ENCODE results near the gene ASIC2.

The ASIC2 gene

DNA sequence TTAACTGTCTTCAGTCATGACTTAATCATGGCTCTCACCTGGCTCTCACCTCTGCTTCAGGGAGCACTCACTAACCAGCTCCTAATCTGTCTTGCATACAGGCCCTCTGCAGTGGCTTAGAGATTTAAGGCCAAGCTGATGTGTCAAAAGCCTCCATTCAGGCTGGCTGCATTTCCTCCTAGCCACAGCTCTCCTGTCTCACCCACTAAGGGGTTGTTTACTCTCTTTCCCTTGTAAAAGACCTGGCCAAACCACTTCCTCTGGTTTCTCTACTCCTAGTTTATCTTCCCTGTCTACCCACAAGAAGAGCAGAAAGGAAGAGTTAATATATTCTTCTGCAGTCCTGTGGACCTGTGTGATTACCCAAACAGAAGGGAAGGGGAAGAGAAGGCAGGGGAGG lies 9.3 kb upstream of the ASIC2 start:
- DNase-seq (ENCODE audit: low spot score in 2 of 2) (no peak), ATAC-seq (replicated peaks; ENCODE audit: extremely low read depth, poor library complexity, severe bottlenecking) (no peak)
- Mint-ChIP-seq H3K27me3 (peaks cover 46% of the 10 kb centered on the region), H3K27ac (ENCODE audit: low read depth) (no peak overlapping the region), H3K9me3 (peaks cover 8% of the 10 kb centered on the region), H3K36me3 (ENCODE audit: insufficient read depth) (no peaks in the 10 kb centered on the region), H3K4me3 (no peak overlapping the region), H3K4me1 (peaks cover 18% of the 10 kb centered on the region)

- DNase-seq (ENCODE audit: low spot score in 2 of 2) (no peak), ATAC-seq (replicated peaks; ENCODE audit: extremely low read depth, poor library complexity, severe bottlenecking) (no peak)
- H3K4me1 Mint-ChIP-seq: peaks cover 18% of the 10 kb centered on the region
- H3K27ac Mint-ChIP-seq (ENCODE audit: low read depth): no peak overlapping the region
- peaks cover 8% of the 10 kb centered on the region for H3K9me3 Mint-ChIP-seq
- H3K36me3 Mint-ChIP-seq (ENCODE audit: insufficient read depth): no peaks in the 10 kb centered on the region
- H3K4me3 Mint-ChIP-seq: no peak overlapping the region
- peaks cover 36% of the 10 kb centered on the region for H3K27me3 Mint-ChIP-seq
These were observed 7.1 kb upstream of the ASIC2 start for GRCh38 chr17:33300241-33300640.

DNA sequence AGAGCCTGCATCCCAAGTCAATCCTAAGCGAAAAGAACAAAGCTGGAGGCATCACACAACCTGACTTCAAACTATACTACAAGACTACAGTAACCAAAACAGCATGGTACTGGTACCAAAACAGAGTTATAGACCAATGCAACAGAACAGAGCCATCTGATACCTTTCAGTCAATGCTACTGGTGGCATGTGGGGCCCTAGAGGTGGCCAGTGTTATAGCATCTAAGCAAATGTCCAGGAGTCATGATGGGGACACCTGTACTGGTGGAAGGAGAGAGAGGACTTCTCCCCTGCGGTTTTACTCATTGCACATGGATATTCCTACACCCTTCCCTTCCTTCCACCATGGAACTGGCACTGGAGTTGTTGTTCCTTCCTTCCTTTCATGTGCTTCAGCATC lies 6.0 kb upstream of the ASIC2 start:
- Mint-ChIP-seq H3K27me3 (peaks cover 47% of the 10 kb centered on the region), H3K27ac (ENCODE audit: low read depth) (no peak overlapping the region), H3K9me3 (peaks cover 8% of the 10 kb centered on the region), H3K4me1 (peaks cover 18% of the 10 kb centered on the region), H3K4me3 (no peak overlapping the region), H3K36me3 (ENCODE audit: insufficient read depth) (no peaks in the 10 kb centered on the region)
- no peak for DNase-seq (ENCODE audit: low spot score in 2 of 2)
- no peak for ATAC-seq (replicated peaks; ENCODE audit: extremely low read depth, poor library complexity, severe bottlenecking)

DNA sequence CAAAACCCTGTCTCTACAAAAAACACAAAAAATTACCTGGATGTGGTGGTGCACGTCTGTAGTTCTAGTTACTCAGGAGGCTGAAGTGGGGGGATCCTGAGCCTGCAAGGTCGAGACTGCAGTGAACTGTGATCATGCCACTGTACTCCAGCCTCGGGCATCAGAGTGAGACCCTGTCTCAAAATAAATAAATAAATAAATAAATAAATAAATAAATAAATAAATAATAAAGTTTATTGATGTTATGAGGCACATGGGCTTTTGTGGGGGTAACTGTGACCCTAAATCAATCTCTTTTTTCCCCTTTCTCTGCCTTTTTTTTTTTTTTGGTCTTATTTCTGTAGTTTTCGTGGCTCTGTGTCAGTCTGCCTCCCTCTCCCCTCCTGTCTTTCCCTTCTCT lies 4.5 kb upstream of the ASIC2 start:
- Mint-ChIP-seq H3K9me3 (peaks cover 8% of the 10 kb centered on the region), H3K27ac (ENCODE audit: low read depth) (no peak overlapping the region), H3K4me3 (no peak overlapping the region), H3K36me3 (ENCODE audit: insufficient read depth) (no peaks in the 10 kb centered on the region), H3K27me3 (peaks cover 44% of the 10 kb centered on the region), H3K4me1 (peaks cover 9% of the 10 kb centered on the region)
- ATAC-seq (replicated peaks; ENCODE audit: extremely low read depth, poor library complexity, severe bottlenecking): no peak
- DNase-seq (ENCODE audit: low spot score in 2 of 2): no peak

GRCh38 chr17:33294994-33295393 lies 1.9 kb upstream of the ASIC2 start:
- peaks cover 8% of the 10 kb centered on the region for H3K9me3 Mint-ChIP-seq
- H3K4me1 Mint-ChIP-seq: no peaks in the 10 kb centered on the region
- no peaks in the 10 kb centered on the region for H3K36me3 Mint-ChIP-seq (ENCODE audit: insufficient read depth)
- H3K27ac Mint-ChIP-seq (ENCODE audit: low read depth): no peak overlapping the region
- H3K4me3 Mint-ChIP-seq: no peak overlapping the region
- H3K27me3 Mint-ChIP-seq: peaks cover 44% of the 10 kb centered on the region
- DNase-seq (ENCODE audit: low spot score in 2 of 2) (no peak), ATAC-seq (replicated peaks; ENCODE audit: extremely low read depth, poor library complexity, severe bottlenecking) (no peak)

- Mint-ChIP-seq H3K27me3 (peaks cover 51% of the 10 kb centered on the region), H3K4me3 (no peak overlapping the region), H3K36me3 (ENCODE audit: insufficient read depth) (no peaks in the 10 kb centered on the region), H3K27ac (ENCODE audit: low read depth) (no peak overlapping the region), H3K9me3 (no peaks in the 10 kb centered on the region), H3K4me1 (no peaks in the 10 kb centered on the region)
- ATAC-seq (replicated peaks; ENCODE audit: extremely low read depth, poor library complexity, severe bottlenecking) (no peak), DNase-seq (ENCODE audit: low spot score in 2 of 2) (no peak)
These were observed 704 bp downstream of the ASIC2 start for GRCh38 chr17:33292201-33292980.

DNA sequence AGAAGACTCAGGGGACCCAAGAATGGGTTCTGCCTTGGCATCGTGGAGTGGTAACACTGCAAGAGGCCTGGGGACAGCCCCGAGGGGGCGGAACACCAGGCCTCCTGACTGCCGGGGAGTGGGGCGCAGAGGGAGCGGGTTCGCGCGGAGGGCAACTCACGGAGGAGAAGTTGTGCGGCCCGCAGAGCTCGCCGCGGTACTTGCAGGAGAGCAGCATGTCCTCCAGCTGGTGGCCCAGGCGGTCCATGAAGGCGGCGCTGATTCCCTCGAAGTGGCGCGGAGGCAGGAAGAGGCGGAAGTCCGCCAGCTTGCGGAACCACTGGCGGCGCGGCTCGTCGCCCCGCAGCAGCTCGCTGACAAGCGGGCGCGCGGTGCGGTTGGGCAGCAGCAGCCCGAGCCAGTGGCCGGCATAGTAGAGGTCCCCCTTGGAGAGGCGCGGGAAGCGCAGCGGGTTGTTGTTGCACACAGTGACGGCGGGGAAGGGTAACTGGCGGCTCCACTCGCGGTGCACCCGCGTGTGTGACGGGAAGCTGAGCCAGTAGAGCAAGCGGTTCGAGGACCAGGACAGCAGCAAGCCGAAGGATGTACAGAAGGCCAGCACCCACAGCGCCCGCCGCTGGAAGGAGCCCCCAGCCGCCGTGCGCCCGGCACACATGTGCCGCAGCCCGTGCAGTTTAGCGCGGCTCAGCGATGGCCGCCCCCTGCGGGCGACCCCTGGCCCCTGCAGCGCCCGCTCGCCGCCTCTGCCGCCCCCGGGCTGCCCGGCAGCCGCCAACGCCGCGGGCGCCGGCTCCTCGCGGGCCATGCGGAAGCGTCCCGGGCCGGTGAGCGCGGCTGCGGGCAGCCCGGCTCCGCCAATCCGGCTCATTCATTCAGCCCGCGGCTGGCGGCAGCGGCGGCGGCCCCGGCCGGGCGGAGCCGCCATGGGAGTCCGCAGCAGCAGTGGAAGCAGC lies 1.6 kb downstream of the ASIC2 start:
- no peaks in the 10 kb centered on the region for H3K4me1 Mint-ChIP-seq

GRCh38 chr17:33290253-33290652 lies 2.8 kb downstream of the ASIC2 start:
- Mint-ChIP-seq H3K4me3 (no peak overlapping the region), H3K27me3 (peaks cover 64% of the 10 kb centered on the region), H3K36me3 (ENCODE audit: insufficient read depth) (no peaks in the 10 kb centered on the region), H3K4me1 (no peaks in the 10 kb centered on the region), H3K9me3 (no peaks in the 10 kb centered on the region), H3K27ac (ENCODE audit: low read depth) (no peak overlapping the region)
- ATAC-seq (replicated peaks; ENCODE audit: extremely low read depth, poor library complexity, severe bottlenecking) (no peak), DNase-seq (ENCODE audit: low spot score in 2 of 2) (no peak)

More for the DNA sequence above, 1.6 kb downstream of the ASIC2 start:
- no peaks in the 10 kb centered on the region for H3K9me3 Mint-ChIP-seq
- H3K4me3 Mint-ChIP-seq: peak overlapping the region; percentile 58
- DNase-seq (ENCODE audit: low spot score in 2 of 2) (no peak), ATAC-seq (replicated peaks; ENCODE audit: extremely low read depth, poor library complexity, severe bottlenecking) (no peak)
- no peak overlapping the region for H3K27ac Mint-ChIP-seq (ENCODE audit: low read depth)
- no peaks in the 10 kb centered on the region for H3K36me3 Mint-ChIP-seq (ENCODE audit: insufficient read depth)
- peaks cover 56% of the 10 kb centered on the region for H3K27me3 Mint-ChIP-seq

- Mint-ChIP-seq H3K4me1 (no peaks in the 10 kb centered on the region), H3K27ac (ENCODE audit: low read depth) (no peak overlapping the region), H3K27me3 (peaks cover 56% of the 10 kb centered on the region), H3K9me3 (no peaks in the 10 kb centered on the region), H3K36me3 (ENCODE audit: insufficient read depth) (no peaks in the 10 kb centered on the region), H3K4me3 (no peak overlapping the region)
- no peak for DNase-seq (ENCODE audit: low spot score in 2 of 2)
- ATAC-seq (replicated peaks; ENCODE audit: extremely low read depth, poor library complexity, severe bottlenecking): no peak
These were observed 4.1 kb downstream of the ASIC2 start for GRCh38 chr17:33288954-33289353.

DNA sequence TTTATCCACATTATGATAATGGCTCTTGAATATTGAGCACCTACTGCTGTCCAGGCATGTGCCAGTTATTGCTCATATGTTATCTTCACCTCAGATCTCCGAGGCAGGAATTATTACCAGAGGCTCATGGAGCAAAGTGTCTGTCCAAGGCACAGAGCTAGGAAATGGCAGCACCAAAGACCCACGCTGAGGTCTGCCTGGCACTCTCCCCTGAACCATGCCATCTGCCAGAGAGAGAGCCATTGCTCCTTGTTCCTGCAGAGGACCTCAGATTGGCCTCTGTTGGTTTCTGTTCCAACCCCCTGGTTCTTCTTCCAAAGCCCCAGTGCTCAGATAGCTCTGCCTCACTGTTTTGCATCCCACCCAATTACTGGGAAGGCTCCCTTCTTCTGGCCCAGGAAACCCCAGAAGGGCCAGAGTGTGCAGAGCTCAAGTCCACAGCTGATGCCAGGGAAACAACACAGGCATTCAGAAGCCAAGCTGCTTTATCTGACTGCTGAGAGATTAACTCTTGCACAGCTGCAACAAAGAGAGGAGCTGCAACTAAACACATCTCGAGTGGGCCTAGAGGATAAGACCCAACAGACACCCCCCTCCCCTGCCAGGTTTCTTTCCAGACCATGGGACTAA lies 5.9 kb downstream of the ASIC2 start:
- ATAC-seq (replicated peaks; ENCODE audit: extremely low read depth, poor library complexity, severe bottlenecking): no peak
- Mint-ChIP-seq H3K9me3 (no peaks in the 10 kb centered on the region), H3K27ac (ENCODE audit: low read depth) (no peak overlapping the region), H3K4me3 (no peak overlapping the region), H3K27me3 (peaks cover 46% of the 10 kb centered on the region), H3K4me1 (no peaks in the 10 kb centered on the region), H3K36me3 (ENCODE audit: insufficient read depth) (no peaks in the 10 kb centered on the region)
- no peak for DNase-seq (ENCODE audit: low spot score in 2 of 2)

DNA sequence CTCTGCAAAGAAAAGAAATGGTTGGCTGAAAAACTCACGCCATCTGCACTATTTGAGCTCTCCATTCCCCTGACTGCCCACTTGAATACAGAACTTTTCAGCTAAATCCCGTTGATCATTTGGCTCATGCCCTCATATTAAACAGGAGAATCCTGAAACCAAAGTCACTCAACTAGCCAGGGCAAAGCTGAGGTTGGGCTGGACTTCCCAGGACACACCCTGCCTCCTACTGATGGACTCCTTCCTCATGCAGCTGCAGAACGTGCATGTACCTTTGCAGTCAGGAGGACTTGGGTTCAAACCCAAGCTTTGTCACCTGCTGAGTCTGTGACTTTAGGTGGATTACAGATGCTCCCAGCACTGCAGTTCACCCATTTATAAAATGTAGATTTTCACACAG lies 7.7 kb downstream of the ASIC2 start:
- ATAC-seq (replicated peaks; ENCODE audit: extremely low read depth, poor library complexity, severe bottlenecking): no peak
- Mint-ChIP-seq H3K36me3 (ENCODE audit: insufficient read depth) (no peaks in the 10 kb centered on the region), H3K27ac (ENCODE audit: low read depth) (no peak overlapping the region), H3K4me1 (no peaks in the 10 kb centered on the region), H3K9me3 (no peaks in the 10 kb centered on the region), H3K4me3 (no peak overlapping the region), H3K27me3 (peaks cover 42% of the 10 kb centered on the region)
- no peak for DNase-seq (ENCODE audit: low spot score in 2 of 2)

- Mint-ChIP-seq H3K9me3 (no peaks in the 10 kb centered on the region), H3K4me1 (no peaks in the 10 kb centered on the region), H3K4me3 (no peak overlapping the region), H3K36me3 (ENCODE audit: insufficient read depth) (no peaks in the 10 kb centered on the region), H3K27me3 (peaks cover 56% of the 10 kb centered on the region), H3K27ac (ENCODE audit: low read depth) (no peak overlapping the region)
- no peak for ATAC-seq (replicated peaks; ENCODE audit: extremely low read depth, poor library complexity, severe bottlenecking)
- no peak for DNase-seq (ENCODE audit: low spot score in 2 of 2)
These were observed 9.1 kb downstream of the ASIC2 start for GRCh38 chr17:33284022-33284421.
